Keratinocyte (primary cell): ENCODE data around the gene MYORG. TPM values are rescaled to one million over a fixed set of nuclear protein-coding genes. Genes with fewer than 3 reads are reported as not detected.

Source experiments
- DNase-seq: peaks from one replicate; pipeline ENCODE4 v3.0.0-alpha.2; 2011; ENCODE audit warnings: low read depth, missing footprints, low spot score
- FAIRE-seq: peaks from 2 replicates; lab custom pipeline; 2011; peaks lifted over from hg19 to GRCh38; lab: Jason Lieb, UNC
- H2AFZ ChIP-seq: 2 replicates; pipeline ENCODE4 v1.6.0; 2012; ENCODE audit warnings: low read length, control low read depth, inconsistent platforms; ENCODE audit not compliant: control insufficient read depth
- H3K27ac ChIP-seq: 2 replicates; pipeline ENCODE4 v1.5.1; 2011; ENCODE audit warnings: low read length; ENCODE audit not compliant: control insufficient read depth, insufficient read depth
- H3K27me3 ChIP-seq: 3 replicates; pipeline ENCODE4 v1.6.0; 2011; ENCODE audit warnings: low read length; ENCODE audit not compliant: control insufficient read depth, insufficient read depth; ENCODE audit errors: extremely low read depth
- H3K36me3 ChIP-seq, 2 experiments: 2 replicates in 1 of 2; 3 replicates in 1 of 2; pipeline ENCODE4 v1.5.1; 2011; ENCODE audit warnings: low read length in 2 of 2, mild to moderate bottlenecking in 1 of 2; ENCODE audit not compliant: control insufficient read depth in 2 of 2, insufficient read depth in 2 of 2; ENCODE audit errors: extremely low read depth in 1 of 2
- H3K4me1 ChIP-seq: 3 replicates; pipeline ENCODE4 v1.5.1; 2011; ENCODE audit warnings: low read length; ENCODE audit not compliant: control insufficient read depth, insufficient read depth; ENCODE audit errors: extremely low read depth
- H3K4me2 ChIP-seq: 3 replicates; pipeline ENCODE4 v1.6.0; 2011; ENCODE audit warnings: low read depth, low read length; ENCODE audit not compliant: control insufficient read depth, insufficient read depth; ENCODE audit errors: extremely low read depth
- H3K4me3 ChIP-seq, 3 experiments: fragments of 200-600 bp in 1 of 3; sonication (generic) in 1 of 3; 2 replicates in 2 of 3; 3 replicates in 1 of 3; pipeline ENCODE4 v1.5.1; 2011 to 2016; ENCODE audit warnings: low read length in 3 of 3, mild to moderate bottlenecking in 3 of 3, control low read depth in 2 of 3, inconsistent platforms in 1 of 3, low read depth in 1 of 3, mixed read lengths in 1 of 3, mixed run types in 1 of 3, moderate library complexity in 1 of 3; ENCODE audit not compliant: control insufficient read depth in 2 of 3, insufficient read depth in 2 of 3; ENCODE audit errors: extremely low read depth in 1 of 3
- H3K79me2 ChIP-seq: 2 replicates; pipeline ENCODE4 v1.6.0; 2012; ENCODE audit warnings: low read length; ENCODE audit not compliant: control insufficient read depth, insufficient read depth
- H3K9ac ChIP-seq: 3 replicates; pipeline ENCODE4 v1.6.0; 2011; ENCODE audit warnings: low read length; ENCODE audit not compliant: control insufficient read depth, insufficient read depth; ENCODE audit errors: extremely low read depth
- H3K9me1 ChIP-seq: 3 replicates; pipeline ENCODE4 v1.6.0; 2011; ENCODE audit warnings: low read length; ENCODE audit not compliant: control insufficient read depth, insufficient read depth; ENCODE audit errors: extremely low read depth
- H3K9me3 ChIP-seq: 2 replicates; pipeline ENCODE4 v1.5.1; 2012; ENCODE audit warnings: low read depth, low read length; ENCODE audit not compliant: control insufficient read depth
- H4K20me1 ChIP-seq: 3 replicates; pipeline ENCODE4 v1.6.0; 2011; ENCODE audit warnings: low read length; ENCODE audit not compliant: control insufficient read depth, insufficient read depth; ENCODE audit errors: extremely low read depth
- CTCF ChIP-seq, 3 experiments: IDR thresholded peaks in 1 of 3; conservative IDR thresholded peaks in 1 of 3; optimal IDR thresholded peaks in 1 of 3; 2 replicates in 2 of 3; 3 replicates in 1 of 3; pipeline versions ENCODE3 to v1.5.1; 2011; ENCODE audit warnings: low read length in 3 of 3, mild to moderate bottlenecking in 3 of 3, moderate library complexity in 2 of 3, control low read depth in 1 of 3, inconsistent platforms in 1 of 3; ENCODE audit not compliant: insufficient read depth in 2 of 3; ENCODE audit errors: extremely low read depth in 1 of 3
- EZH2 ChIP-seq: IDR thresholded peaks from one replicate; pipeline ENCODE4 v1.6.1; 2012; ENCODE audit warnings: inconsistent platforms, mild to moderate bottlenecking, low read length, moderate library complexity
- dilution Hi-C: fragments of 300-500 bp; cut with MboI; formaldehyde crosslinking; loops from one replicate; pipeline ENCODE4 v1.7.0; 2020; ENCODE audit warnings: low sequenced_read_pairs; ENCODE audit not compliant: extremely low pct_ligation_motif_present
- polyA plus RNA-seq, 5 experiments: library from polyadenylated mRNA; depleted of rRNA in 3 of 5; stranded (reverse) in 3 of 5; stranded (forward) in 1 of 5; unstranded in 1 of 5; fragments of >200 nt; gene quantifications; 1 replicate in 1 of 5; 2 replicates in 3 of 5; 3 replicates in 1 of 5; pipeline versions ENCODE4 v1.2.1 to v1.2.3, GENCODE V29; 2011 to 2012; ENCODE audit warnings: missing spikeins in 2 of 5, low read depth in 1 of 5, low replicate concordance in 1 of 5

Gene MYORG
- polyA plus RNA-seq, 1 donor (not counting 4 experiments of a cell fraction or from before 2014, with no cell fraction given), result 3.1 TPM

- no peak for FAIRE-seq
- H3K79me2 ChIP-seq, result peaks cover 4% of the 10 kb centered on the region
- dilution Hi-C loops, result no loop called here
These were observed 55.2 kb downstream of the MYORG start for GRCh38 chr9:34321451-34321850.

GRCh38 chr9:34318163-34318790 is 58.4 kb downstream of the MYORG start:
- no peaks in the 10 kb centered on the region for H3K27me3 ChIP-seq
- H2AFZ ChIP-seq, result no peak overlapping the region
- H3K27ac ChIP-seq, result no peak overlapping the region
- no peak for TF ChIP-seq EZH2
- no peak for TF ChIP-seq CTCF (optimal IDR thresholded peaks at IDR 0.05 in 1 of 3, IDR thresholded peaks at IDR 0.05 in 1 of 3, conservative IDR thresholded peaks at IDR 0.05 in 1 of 3; ENCODE audit: extremely low read depth in 1 of 3, insufficient read depth in 2 of 3, low read length in 3 of 3)
- H3K9ac ChIP-seq, result no peak overlapping the region
- no peaks in the 10 kb centered on the region for H3K4me1 ChIP-seq
- no peak overlapping the region for H3K4me2 ChIP-seq
- dilution Hi-C loops, result no loop called here
- no peak for DNase-seq
- no peak for FAIRE-seq
- no peak overlapping the region for H3K4me3 ChIP-seq
- peaks cover 4% of the 10 kb centered on the region for H3K79me2 ChIP-seq
- no peaks in the 10 kb centered on the region for H3K36me3 ChIP-seq
- no peaks in the 10 kb centered on the region for H3K9me1 ChIP-seq
- H3K9me3 ChIP-seq, result no peaks in the 10 kb centered on the region
- H4K20me1 ChIP-seq, result no peaks in the 10 kb centered on the region

More at GRCh38 chr9:34321451-34321850, 55.2 kb downstream of the MYORG start:
- Histone ChIP-seq H3K9ac (no peak overlapping the region), H3K4me3 (no peak overlapping the region), H3K9me1 (no peaks in the 10 kb centered on the region), H3K27ac (no peak overlapping the region), H3K36me3 (no peaks in the 10 kb centered on the region), H2AFZ (no peak overlapping the region), H3K4me1 (peaks cover 2% of the 10 kb centered on the region), H3K4me2 (no peak overlapping the region), H3K27me3 (no peaks in the 10 kb centered on the region), H3K9me3 (no peaks in the 10 kb centered on the region), H4K20me1 (no peaks in the 10 kb centered on the region)
- TF ChIP-seq EZH2 (no peak), CTCF (optimal IDR thresholded peaks at IDR 0.05 in 1 of 3, IDR thresholded peaks at IDR 0.05 in 1 of 3, conservative IDR thresholded peaks at IDR 0.05 in 1 of 3; ENCODE audit: extremely low read depth in 1 of 3, insufficient read depth in 2 of 3, low read length in 3 of 3) (no peak)
- DNase-seq, result no peak
